SK-N-SH (cell line): ENCODE data around the gene OPTC. TPM values are rescaled to one million over a fixed set of nuclear protein-coding genes. Genes with fewer than 3 reads are reported as not detected.

Source experiments
- CTCF ChIA-PET: fragments of 300-600, 350-600 bp; formaldehyde crosslinking; extraction: SDS; loops from one replicate; lab custom pipeline; 2021; lab: Yijun Ruan, JAX
- POLR2A ChIA-PET: fragments of 350-600 bp; sonication (Branson Sonifier 250); formaldehyde crosslinking; extraction: SDS; loops from one replicate; lab custom pipeline; 2020; ENCODE audit warnings: antibody characterized with exemption, inconsistent platforms; lab: Yijun Ruan, JAX
- DNase-seq: peaks from one replicate; pipeline ENCODE4 v3.0.0; 2012
- H2AFZ ChIP-seq: fragments of 200-600 bp; sonication (generic); 2 replicates; pipeline ENCODE4 v1.8.1; 2016; ENCODE audit warnings: antibody characterized with exemption, mild to moderate bottlenecking, low read depth
- H3F3A ChIP-seq: fragments of 200-600 bp; sonication (generic); replicated peaks from 2 replicates; pipeline ENCODE3; 2016; ENCODE audit warnings: antibody characterized with exemption, mild to moderate bottlenecking; ENCODE audit not compliant: insufficient read depth
- H3K27ac ChIP-seq, 2 experiments: fragments of 200-500 bp in 1 of 2; fragments of 200-600 bp in 1 of 2; sonication (Bioruptor generic) in 1 of 2; sonication (generic), shearing (Covaris generic) in 1 of 2; 2 replicates each; pipeline versions ENCODE4 v1.5.1 to v1.6.1; 2014 to 2016; ENCODE audit warnings: low read depth in 2 of 2, inconsistent platforms in 1 of 2, low read length in 1 of 2, mild to moderate bottlenecking in 1 of 2, mixed read lengths in 1 of 2
- H3K27me3 ChIP-seq: fragments of 200-600 bp; sonication (generic), shearing (Covaris generic); 2 replicates; pipeline ENCODE4 v1.6.1; 2016; ENCODE audit warnings: mixed run types; ENCODE audit not compliant: insufficient read depth
- H3K36me3 ChIP-seq, 2 experiments: fragments of 200-500 bp in 1 of 2; fragments of 200-600 bp in 1 of 2; sonication (Bioruptor generic) in 1 of 2; sonication (generic) in 1 of 2; replicated peaks in 1 of 2; 2 replicates each; pipeline versions ENCODE3 to v1.5.1; 2014 to 2016; ENCODE audit warnings: low read length in 1 of 2, mild to moderate bottlenecking in 1 of 2; ENCODE audit not compliant: insufficient read depth in 2 of 2, control insufficient read depth in 1 of 2
- H3K4me1 ChIP-seq, 2 experiments: fragments of 200-500 bp in 1 of 2; fragments of 200-600 bp in 1 of 2; sonication (Bioruptor generic) in 1 of 2; sonication (generic), shearing (Covaris generic) in 1 of 2; 2 replicates each; pipeline versions ENCODE4 v1.5.1 to v1.6.1; 2014 to 2016; ENCODE audit warnings: low read depth in 1 of 2, low read length in 1 of 2, mixed run types in 1 of 2; ENCODE audit not compliant: insufficient read depth in 2 of 2, control insufficient read depth in 1 of 2
- H3K4me2 ChIP-seq: fragments of 200-600 bp; sonication (generic), shearing (Covaris generic); 2 replicates; pipeline ENCODE4 v1.6.1; 2017; ENCODE audit warnings: mixed run types
- H3K4me3 ChIP-seq, 2 experiments: fragments of 200-500 bp in 1 of 2; fragments of 200-600 bp in 1 of 2; sonication (Bioruptor generic) in 1 of 2; sonication (generic), shearing (Covaris generic) in 1 of 2; 2 replicates each; pipeline versions ENCODE4 v1.5.1 to v1.8.1; 2014 to 2016; ENCODE audit warnings: low read depth in 2 of 2, inconsistent platforms in 1 of 2, low read length in 1 of 2, mild to moderate bottlenecking in 1 of 2, mixed read lengths in 1 of 2, moderate library complexity in 1 of 2
- H3K79me2 ChIP-seq: fragments of 200-600 bp; sonication (generic); 2 replicates; pipeline ENCODE4 v1.8.1; 2017; ENCODE audit warnings: mild to moderate bottlenecking; ENCODE audit not compliant: insufficient read depth
- H3K9ac ChIP-seq: fragments of 200-600 bp; sonication (generic); 2 replicates; pipeline ENCODE4 v1.6.1; 2017; ENCODE audit warnings: mixed run types
- H3K9me2 ChIP-seq: fragments of 200-600 bp; sonication (generic); 2 replicates; pipeline ENCODE4 v1.6.1; 2017; ENCODE audit warnings: mixed run types
- H3K9me3 ChIP-seq: fragments of 200-600 bp; sonication (generic); 2 replicates; pipeline ENCODE4 v1.6.1; 2017; ENCODE audit warnings: mixed run types, mild to moderate bottlenecking, moderate library complexity
- H4K20me1 ChIP-seq: fragments of 200-600 bp; sonication (generic); 2 replicates; pipeline ENCODE4 v1.6.1; 2017; ENCODE audit warnings: mild to moderate bottlenecking, mixed run types; ENCODE audit not compliant: insufficient read depth
- CHD2 ChIP-seq: fragments of 150-350 bp; IDR thresholded peaks from 2 replicates; pipeline ENCODE4 v1.6.1; 2018; ENCODE audit warnings: low read length; ENCODE audit not compliant: partially characterized antibody
- CTCF ChIP-seq: fragments of 200-600 bp; sonication (generic); IDR thresholded peaks from 2 replicates; pipeline ENCODE4 v1.6.1; 2017; ENCODE audit warnings: antibody characterized with exemption, mild to moderate bottlenecking, moderate library complexity
- ELF1 ChIP-seq: IDR thresholded peaks from 2 replicates; pipeline ENCODE4 v1.4.0; 2012
- EP300 ChIP-seq, 2 experiments: IDR thresholded peaks; 2 replicates each; pipeline versions ENCODE4 v1.4.0 to v1.6.1; 2012; ENCODE audit warnings: borderline replicate concordance in 1 of 2, low read depth in 1 of 2, low read length in 1 of 2
- EZH2phosphoT487 ChIP-seq: fragments of 200-600 bp; sonication (generic); IDR thresholded peaks from 2 replicates; pipeline ENCODE4 v1.6.1; 2017; ENCODE audit warnings: low read depth, mixed run types, mild to moderate bottlenecking, antibody characterized with exemption, moderate library complexity, borderline replicate concordance
- FOSL2 ChIP-seq: IDR thresholded peaks from 2 replicates; pipeline ENCODE4 v1.4.0; 2012; ENCODE audit warnings: low read depth, mild to moderate bottlenecking, moderate library complexity, borderline replicate concordance
- FOXM1 ChIP-seq: IDR thresholded peaks from 2 replicates; pipeline ENCODE4 v1.4.0; 2012; ENCODE audit warnings: low read depth, mild to moderate bottlenecking
- JUND ChIP-seq: IDR thresholded peaks from 2 replicates; pipeline ENCODE4 v1.4.0; 2012
- MEF2A ChIP-seq: IDR thresholded peaks from 2 replicates; pipeline ENCODE4 v1.4.0; 2012; ENCODE audit warnings: low read depth, borderline replicate concordance
- NFIC ChIP-seq: IDR thresholded peaks from 2 replicates; pipeline ENCODE4 v1.4.0; 2012; ENCODE audit warnings: borderline replicate concordance
- NRF1 ChIP-seq: IDR thresholded peaks from 2 replicates; pipeline ENCODE4 v1.6.1; 2012; ENCODE audit warnings: low read depth, mild to moderate bottlenecking, low read length
- PBX3 ChIP-seq: IDR thresholded peaks from 2 replicates; pipeline ENCODE4; 2012
- REST ChIP-seq: IDR thresholded peaks from 2 replicates; pipeline ENCODE4 v1.6.1; 2012; ENCODE audit warnings: mild to moderate bottlenecking, low read depth, low read length, moderate library complexity
- SMC3 ChIP-seq: IDR thresholded peaks from 2 replicates; pipeline ENCODE4 v1.6.1; 2012; ENCODE audit warnings: low read depth, low read length, improper control_type of control experiment
- TAF1 ChIP-seq: IDR thresholded peaks from 2 replicates; pipeline ENCODE4 v1.6.1; 2012; ENCODE audit warnings: low read depth, mild to moderate bottlenecking, low read length, moderate library complexity, borderline replicate concordance
- TCF12 ChIP-seq: IDR thresholded peaks from 2 replicates; pipeline ENCODE4 v1.4.0; 2012
- TEAD4 ChIP-seq: IDR thresholded peaks from 2 replicates; pipeline ENCODE4 v1.4.0; 2012; ENCODE audit warnings: mild to moderate bottlenecking, borderline replicate concordance; ENCODE audit not compliant: insufficient read depth
- USF2 ChIP-seq: fragments of 150-350 bp; IDR thresholded peaks from 2 replicates; pipeline ENCODE4 v1.6.1; 2017; ENCODE audit warnings: antibody characterized with exemption, low read length, low read depth, borderline replicate concordance
- YY1 ChIP-seq: IDR thresholded peaks from 2 replicates; pipeline ENCODE4 v1.4.0; 2012; ENCODE audit warnings: low read depth, mild to moderate bottlenecking
- WGBS: methylation state at CpG from one replicate; pipeline ENCODE4 v1.1.6; 2017; ENCODE audit warnings: low lambda C conversion rate; 5-methylcytosine and 5-hydroxymethylcytosine counted together
- polyA plus RNA-seq, 3 experiments: library from polyadenylated mRNA; depleted of rRNA; stranded (reverse); fragments of >200 nt; gene quantifications; 2 replicates each; pipeline ENCODE4 v1.2.3, GENCODE V29; 2012

OPTC gene
- polyA plus RNA-seq, 1 of the 3 experiments (the other 2 are of a cell fraction), result not detected

GRCh38 chr1:203521812-203522211 is 27.9 kb downstream of the OPTC start:
- TF ChIP-seq TCF12 (no peak), JUND (no peak), TAF1 (no peak), NRF1 (no peak), CHD2 (no peak), MEF2A (no peak), SMC3 (no peak), TEAD4 (no peak), CTCF (no peak), EZH2phosphoT487 (no peak), ELF1 (no peak), NFIC (no peak), REST (no peak), FOSL2 (no peak), EP300 (IDR thresholded peaks at IDR 0.05; ENCODE audit: borderline replicate concordance in 1 of 2, low read depth in 1 of 2, low read length in 1 of 2) (no peak), PBX3 (no peak), USF2 (no peak), YY1 (no peak), FOXM1 (no peak)
- POLR2A ChIA-PET, result no interaction called here
- WGBS, result 89% methylated on average over 5 of the region's 5 CpGs

More at GRCh38 chr1:203521812-203522211, 27.9 kb downstream of the OPTC start:
- Histone ChIP-seq H3K4me1 (peaks cover 33 to 37% of the 10 kb centered on the region in 2 experiments), H3K4me3 (no peak overlapping the region), H3K9me2 (no peaks in the 10 kb centered on the region), H3F3A (peaks cover 20% of the 10 kb centered on the region), H3K9ac (no peak overlapping the region), H3K36me3 (no peaks in the 10 kb centered on the region), H3K27me3 (no peaks in the 10 kb centered on the region), H4K20me1 (no peaks in the 10 kb centered on the region), H3K79me2 (no peaks in the 10 kb centered on the region), H3K4me2 (peak overlapping the region; percentile 72), H3K27ac (peak overlapping the region; percentile 8 to 64; a peak in 2 of 4 replicates), H2AFZ (no peak overlapping the region; the same call in 1 of the 2 replicates), H3K9me3 (no peaks in the 10 kb centered on the region)
- CTCF ChIA-PET, result interaction anchor here (0.6 to 10.1 kb wide), 7 partner anchors 9 to 1708 kb away, joined by 3 to 49 read pairs (median 4); no protein-coding TSS in a partner anchor
- peak; percentile 52 for DNase-seq
